GM12878 (cell line): ENCODE data around the gene ZNF385C. TPM values are rescaled to one million over a fixed set of nuclear protein-coding genes. Genes with fewer than 3 reads are reported as not detected.

Source experiments
- CBFB ChIP-seq: IDR thresholded peaks from 2 replicates; pipeline ENCODE4 v1.6.1; 2016; ENCODE audit warnings: antibody characterized with exemption, low read depth
- CBX5 ChIP-seq: sonication (generic); IDR thresholded peaks from 2 replicates; pipeline ENCODE4 v1.6.1; 2016; ENCODE audit warnings: low read depth, moderate library complexity, mild to moderate bottlenecking, inconsistent platforms
- CHD4 ChIP-seq: fragments of 200-600 bp; sonication (generic); IDR thresholded peaks from 2 replicates; pipeline ENCODE4 v1.6.1; 2016; ENCODE audit warnings: mild to moderate bottlenecking
- EP300 ChIP-seq, 2 experiments: fragments of 150-350 bp in 1 of 2; IDR thresholded peaks; 2 replicates each; pipeline ENCODE4 v1.6.1; 2011 to 2012; ENCODE audit warnings: low read depth in 2 of 2, low read length in 2 of 2, borderline replicate concordance in 1 of 2, improper control_type of control experiment in 1 of 2, inconsistent platforms in 1 of 2; ENCODE audit not compliant: control insufficient read depth in 1 of 2
- ETV6 ChIP-seq, 2 experiments: fragments of 450-650 bp in 1 of 2; IDR thresholded peaks in 1 of 2; conservative IDR thresholded peaks in 1 of 2; 2 replicates each; pipeline ENCODE4 v1.6.1; 2014; ENCODE audit warnings: antibody characterized with exemption in 1 of 2, borderline replicate concordance in 1 of 2, low read depth in 1 of 2, mild to moderate bottlenecking in 1 of 2, moderate library complexity in 1 of 2
- EZH2 ChIP-seq: IDR thresholded peaks from 2 replicates; pipeline ENCODE4 v1.6.1; 2012; ENCODE audit warnings: low read depth, mild to moderate bottlenecking, control low read depth, inconsistent platforms, low read length, borderline replicate concordance; ENCODE audit not compliant: control insufficient read depth
- POLR2AphosphoS2 ChIP-seq: IDR thresholded peaks from 2 replicates; pipeline ENCODE4 v1.6.1; 2011; ENCODE audit warnings: low read depth, mild to moderate bottlenecking, low read length, improper control_type of control experiment, moderate library complexity
- SRF ChIP-seq, 2 experiments: IDR thresholded peaks; 2 replicates each; pipeline ENCODE4 v1.6.1; 2011; ENCODE audit warnings: low read depth in 2 of 2, low read length in 2 of 2, mild to moderate bottlenecking in 1 of 2, moderate library complexity in 1 of 2
- YY1 ChIP-seq: IDR thresholded peaks from 2 replicates; pipeline ENCODE4 v1.6.1; 2011; ENCODE audit warnings: low read depth, mild to moderate bottlenecking, low read length
- ZBTB11 ChIP-seq: fragments of 450-650 bp; formaldehyde crosslinking; IDR thresholded peaks from 2 replicates; pipeline ENCODE4 v1.5.0; 2022; ENCODE audit warnings: mild to moderate bottlenecking, missing genetic modification characterization
- polyA plus RNA-seq, 11 experiments: library from polyadenylated mRNA; depleted of rRNA in 4 of 11; unstranded in 6 of 11; stranded (reverse) in 5 of 11; fragments of >200 nt; fragmentation: Nextera tagmentation in 4 of 11; fragmentation: Illumina TruSeq in 1 of 11; extraction: Ambion mirVana in 4 of 11; extraction: Trizol in 1 of 11; gene quantifications; 1 replicate in 1 of 11; 2 replicates in 10 of 11; pipeline versions ENCODE4 v1.2.1 to v1.2.3, GENCODE V29; 2011 to 2016; ENCODE audit warnings: inconsistent platforms in 2 of 11, missing spikeins in 2 of 11, low read depth in 1 of 11
- total RNA-seq, 4 experiments: library from RNA; depleted of rRNA in 3 of 4; stranded (reverse); fragments of >200 nt in 3 of 4; fragmentation: Illumina TruSeq in 1 of 4; extraction: Trizol in 1 of 4; gene quantifications; 2 replicates each; pipeline versions ENCODE4 v1.2.1 to v1.2.3, GENCODE V29; 2013 to 2021

The ZNF385C gene
- total and polyA plus RNA-seq, 10 of the 15 experiments (the other 5 are each of a cell fraction or from before 2014, with no cell fraction given): 0.06 to 0.20 (median 0.07) TPM; not detected in 5

DNA sequence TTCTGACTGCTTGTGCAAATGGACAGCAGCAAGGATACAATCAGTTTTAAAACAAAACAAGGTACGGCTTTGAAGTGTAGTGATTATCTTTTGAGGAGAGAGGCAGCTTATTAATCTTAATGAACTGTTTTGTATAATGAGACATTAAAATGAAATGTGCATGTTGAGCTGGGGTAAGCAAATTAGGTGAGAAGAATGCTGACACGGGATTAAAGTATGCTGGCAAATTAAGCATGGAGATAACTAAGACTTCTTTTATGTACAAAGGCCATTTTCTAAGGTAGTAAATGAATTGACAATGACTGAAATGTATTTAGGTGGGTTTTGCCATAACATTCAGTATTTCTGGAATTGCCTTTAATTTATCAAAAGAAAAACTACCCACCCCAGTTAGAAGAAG lies 99.8 kb downstream of the ZNF385C start (continued):
- TF ChIP-seq ETV6 (conservative IDR thresholded peaks at IDR 0.05 in 1 of 2, IDR thresholded peaks at IDR 0.05 in 1 of 2; ENCODE audit: borderline replicate concordance in 1 of 2, low read depth in 1 of 2) (no peak), EZH2 (no peak), SRF (IDR thresholded peaks at IDR 0.05; ENCODE audit: low read depth in 2 of 2, low read length in 2 of 2) (no peak), CBFB (no peak), EP300 (IDR thresholded peaks at IDR 0.05; ENCODE audit: borderline replicate concordance in 1 of 2, control insufficient read depth in 1 of 2, low read depth in 2 of 2, low read length in 2 of 2) (no peak), ZBTB11 (CRISPR knock-in tag) (no peak), POLR2AphosphoS2 (no peak), YY1 (no peak), CHD4 (no peak), CBX5 (no peak)
